T follicular helper cell (primary cell): ENCODE measurements around the gene NDUFA1.
A peak's percentile ranks its signal among the peaks of the same experiment; 100 is the strongest.
"Not testable (repeated sequence)": the region's sequence is repeated elsewhere in the genome, so short reads cannot be mapped to it uniquely, and the experiment has no call there.

Experiments
- DNase-seq: peaks from one replicate; pipeline ENCODE4 v3.0.0-alpha.2; 2020; ENCODE audit warnings: low read depth
- total RNA-seq, 2 experiments: gene quantifications; one replicate each; lab custom pipeline; 2026; lab: John Stamatoyannopoulos, UW

The NDUFA1 gene
- 51.0 to 64.0 reads per million in 2 experiments for total RNA-seq

DNA sequence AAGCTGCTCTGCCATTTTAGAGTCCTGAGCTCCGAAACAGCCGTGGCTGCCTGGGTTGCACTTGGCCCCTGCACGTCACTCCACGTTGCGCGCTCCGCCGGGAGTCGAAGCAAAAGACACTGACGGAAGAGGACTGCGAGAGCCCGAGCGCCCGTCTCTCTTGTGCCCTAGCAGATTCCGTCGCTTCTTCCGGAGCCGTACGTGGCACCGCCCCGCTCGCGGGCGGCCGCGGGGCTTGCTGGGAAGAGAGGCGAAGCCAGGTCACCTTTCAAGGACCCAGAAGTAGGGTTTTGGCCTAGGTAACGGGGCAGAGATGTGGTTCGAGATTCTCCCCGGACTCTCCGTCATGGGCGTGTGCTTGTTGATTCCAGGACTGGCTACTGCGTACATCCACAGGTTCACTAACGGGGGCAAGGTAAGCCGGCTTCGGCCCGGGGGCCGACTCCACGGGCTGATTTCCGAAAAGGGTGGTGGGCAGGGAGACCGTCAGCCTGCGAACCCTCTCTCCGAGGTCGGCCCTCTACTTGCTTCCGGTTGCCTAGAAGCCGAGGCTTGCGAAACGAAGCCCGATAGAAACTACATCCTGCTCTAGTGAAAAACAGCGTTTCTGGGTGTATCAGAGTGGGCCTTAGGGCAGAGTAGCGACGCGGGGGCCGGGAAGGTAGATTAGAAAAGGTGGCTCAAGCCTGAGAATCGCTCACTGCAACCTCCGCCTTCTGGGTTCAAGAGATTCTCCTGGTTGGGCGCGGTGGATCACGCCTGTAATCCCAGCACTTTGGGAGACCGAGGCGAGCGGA lies at the start of gene NDUFA1, which contains the start of gene RNF113A:
Gene NDUFA1, plus strand, starts transcription at position 234 of the 797 bp plus-strand sequence. Its CDS starts 80 bp downstream, at position 314.
Gene RNF113A, minus strand, starts transcription at position 135 of the 797 bp plus-strand sequence. Its CDS starts 120 bp downstream, at position 15.
- DNase-seq = peak; percentile 77

GRCh38 chrX:119824221-119824620 lies 47.4 kb upstream of the NDUFA1 start:
- not testable (repeated sequence) for DNase-seq

GRCh38 chrX:119826399-119826959 lies 45.2 kb upstream of the NDUFA1 start:
- no peak for DNase-seq

- no peak for DNase-seq
Measured at GRCh38 chrX:119828446-119828845, 43.2 kb upstream of the NDUFA1 start.

DNA sequence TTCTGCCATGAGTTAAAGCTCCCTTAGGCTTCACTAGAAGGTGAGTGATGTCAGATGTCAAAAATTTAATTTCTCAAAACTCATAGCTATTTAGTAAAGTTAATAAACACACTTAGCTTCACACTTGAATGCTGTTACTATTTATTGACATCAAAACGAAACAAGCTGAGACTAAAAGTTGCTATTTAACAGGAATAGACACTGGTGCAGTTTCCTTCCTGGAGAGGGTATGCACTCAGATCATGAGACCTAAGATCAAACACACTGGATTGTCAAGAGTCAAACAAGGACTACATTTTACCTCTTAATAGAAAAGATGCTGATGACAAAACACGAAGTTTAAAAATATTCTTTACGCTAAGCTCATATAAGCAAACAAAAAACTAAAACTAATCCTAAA lies 37.7 kb upstream of the NDUFA1 start:
- no peak for DNase-seq

DNA sequence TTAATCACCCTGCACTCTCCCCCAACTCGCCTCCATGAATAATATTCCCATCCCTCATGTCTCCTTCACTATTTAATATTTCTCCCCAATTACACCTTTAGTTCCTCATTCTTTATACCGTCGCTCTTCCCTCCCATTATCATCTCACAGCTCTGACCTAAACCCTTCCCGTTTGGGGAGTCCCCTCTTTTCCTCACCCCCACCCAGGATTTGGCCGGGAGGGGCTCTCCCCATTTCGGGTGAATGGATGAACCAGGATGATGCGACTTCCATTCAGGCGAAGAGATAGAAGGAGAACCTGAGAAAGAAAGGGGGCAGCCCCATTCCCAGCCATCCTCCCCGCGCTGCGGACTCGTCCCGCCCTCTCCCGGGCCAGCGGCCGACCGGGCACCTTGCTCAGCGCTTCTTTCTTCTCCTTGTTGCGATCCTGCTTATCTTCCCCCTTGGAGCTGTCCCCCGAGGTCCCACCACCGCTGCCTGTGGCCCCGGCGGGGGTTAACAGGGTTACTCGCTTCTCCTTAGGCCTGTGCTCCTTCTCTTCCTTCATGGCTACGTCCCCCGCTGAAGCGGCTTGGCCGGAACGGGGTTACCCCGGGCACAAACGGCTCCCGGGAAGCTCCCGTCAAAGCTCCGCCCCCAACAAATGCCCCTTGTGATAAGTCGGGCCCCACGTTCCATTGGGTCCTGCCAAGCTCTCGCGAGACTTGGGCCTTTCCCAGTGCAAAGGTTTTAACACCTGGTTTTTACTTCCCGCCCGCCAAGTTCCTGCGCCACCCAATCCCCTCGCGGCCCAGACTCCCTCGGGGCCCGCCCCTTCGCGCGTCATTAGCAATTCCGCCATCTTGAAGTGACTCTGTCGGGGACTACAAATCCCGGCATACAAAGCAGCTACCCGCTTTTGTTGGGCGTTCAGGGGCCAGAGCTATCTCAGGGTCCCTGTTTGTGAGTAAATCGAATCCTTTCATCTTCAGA lies 19.0 kb upstream of the NDUFA1 start, which contains the start of gene UPF3B:
Gene UPF3B, minus strand, starts transcription at position 582 of the 972 bp plus-strand sequence. Its CDS starts 35 bp downstream, at position 547.
- peak; percentile 92 for DNase-seq

- no peak for DNase-seq
Measured at GRCh38 chrX:119853444-119853843, 18.2 kb upstream of the NDUFA1 start.

DNA sequence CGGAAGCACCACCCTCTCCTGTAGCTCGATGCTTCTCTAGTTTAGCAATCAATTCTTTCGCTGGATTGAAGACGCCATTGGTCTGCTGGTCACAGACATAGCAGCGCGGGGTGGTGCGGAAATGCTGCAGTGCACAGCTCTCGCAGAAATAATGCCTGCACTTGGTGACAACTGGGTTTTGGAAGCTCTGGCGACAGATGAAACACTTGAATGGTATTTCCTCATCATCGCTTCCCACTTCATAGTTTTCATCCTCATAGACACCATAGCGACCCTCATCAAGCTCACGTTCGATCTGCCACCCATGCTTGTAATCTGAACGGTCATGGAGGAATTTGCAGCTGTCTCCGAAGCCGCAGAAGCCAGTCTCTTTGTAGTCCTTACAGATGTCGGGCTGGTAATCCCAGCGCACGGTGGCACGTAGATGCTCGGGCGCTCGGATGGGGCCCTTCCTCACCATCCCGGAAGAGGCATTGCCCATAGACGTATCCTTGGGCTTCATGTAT lies 953 bp upstream of the NDUFA1 start:
- peak; percentile 9 for DNase-seq

DNA sequence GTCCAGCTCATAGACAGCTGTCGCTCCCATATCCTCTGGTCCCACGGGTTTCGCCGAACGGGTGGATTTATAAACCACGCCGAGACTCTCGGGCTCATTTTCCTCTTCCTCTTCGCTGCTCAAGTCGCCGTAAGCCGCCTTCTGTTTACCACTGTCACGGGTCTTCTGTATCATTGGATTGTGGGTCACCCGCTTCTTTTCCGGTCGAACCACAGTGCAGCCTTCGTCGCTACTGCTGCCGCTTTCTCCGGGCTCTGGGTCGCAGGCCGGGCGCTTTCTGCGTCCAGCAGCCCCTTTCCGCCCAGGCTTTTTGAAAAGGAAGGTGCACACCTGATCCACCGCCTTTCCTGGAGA lies 410 bp upstream of the NDUFA1 start:
- peak; percentile 7 for DNase-seq

- DNase-seq = no peak
Measured at GRCh38 chrX:119878740-119879139, 7.1 kb downstream of the NDUFA1 start.

DNA sequence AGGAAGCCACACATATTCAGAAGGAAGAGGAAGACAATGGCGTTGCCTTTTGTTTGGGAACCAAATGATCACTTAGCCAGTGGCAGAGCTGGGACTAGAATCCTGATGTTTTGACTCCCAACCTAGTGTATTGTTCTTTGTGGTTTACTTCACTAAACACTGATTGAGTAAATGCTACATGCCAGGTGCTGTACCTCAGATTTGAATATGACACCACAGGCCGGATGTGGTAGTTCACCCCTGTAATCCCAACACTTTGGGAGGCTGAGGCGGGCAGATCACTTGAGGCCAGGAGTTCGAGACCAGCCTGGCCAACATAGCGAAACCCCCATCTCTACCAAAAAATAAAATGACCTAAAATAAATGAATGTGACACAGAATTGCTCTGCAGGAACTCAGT lies 8.4 kb downstream of the NDUFA1 start:
- no peak for DNase-seq

DNA sequence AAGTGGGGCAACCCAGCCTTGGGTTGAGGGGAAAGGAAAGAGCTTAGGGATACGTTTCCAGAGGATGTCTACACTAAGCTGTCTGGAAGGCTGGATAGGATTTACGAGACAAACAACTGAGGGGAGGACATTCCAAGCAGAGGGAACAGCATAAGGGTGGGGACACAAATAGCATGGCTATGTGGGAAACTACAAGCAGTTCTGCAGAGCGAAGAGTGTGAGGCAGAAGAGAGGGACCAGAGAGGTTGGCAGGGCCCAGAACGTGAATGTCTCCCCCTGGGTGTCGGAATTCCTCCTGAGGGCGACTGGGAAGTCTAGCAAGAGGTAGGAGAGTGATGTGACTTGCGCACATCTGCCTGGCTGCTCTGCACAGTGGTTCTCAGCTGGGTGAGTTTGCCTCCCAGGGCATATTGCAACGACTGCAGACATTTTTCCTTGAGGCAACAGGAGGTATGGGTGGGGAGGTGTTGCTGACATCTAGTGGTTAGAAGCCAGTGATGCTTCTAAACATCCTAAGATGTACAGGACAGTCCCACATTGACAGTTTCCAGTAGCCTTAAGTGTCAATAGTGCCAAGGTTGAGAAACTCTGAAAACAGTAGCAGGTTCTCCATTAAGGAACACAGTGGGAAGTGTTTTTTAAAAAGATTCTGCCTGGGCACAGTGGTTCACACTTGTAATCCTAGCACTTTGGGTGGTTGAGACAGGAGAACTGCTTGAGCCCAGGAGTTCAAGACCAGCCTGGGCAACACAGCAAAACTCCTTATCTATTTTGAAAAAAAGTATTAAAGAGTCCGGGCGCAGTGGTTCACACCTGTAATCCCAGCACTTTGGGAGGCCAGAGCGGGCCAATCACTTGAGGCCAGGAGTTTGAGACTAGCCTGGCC lies 9.2 kb downstream of the NDUFA1 start:
- DNase-seq = no peak

DNA sequence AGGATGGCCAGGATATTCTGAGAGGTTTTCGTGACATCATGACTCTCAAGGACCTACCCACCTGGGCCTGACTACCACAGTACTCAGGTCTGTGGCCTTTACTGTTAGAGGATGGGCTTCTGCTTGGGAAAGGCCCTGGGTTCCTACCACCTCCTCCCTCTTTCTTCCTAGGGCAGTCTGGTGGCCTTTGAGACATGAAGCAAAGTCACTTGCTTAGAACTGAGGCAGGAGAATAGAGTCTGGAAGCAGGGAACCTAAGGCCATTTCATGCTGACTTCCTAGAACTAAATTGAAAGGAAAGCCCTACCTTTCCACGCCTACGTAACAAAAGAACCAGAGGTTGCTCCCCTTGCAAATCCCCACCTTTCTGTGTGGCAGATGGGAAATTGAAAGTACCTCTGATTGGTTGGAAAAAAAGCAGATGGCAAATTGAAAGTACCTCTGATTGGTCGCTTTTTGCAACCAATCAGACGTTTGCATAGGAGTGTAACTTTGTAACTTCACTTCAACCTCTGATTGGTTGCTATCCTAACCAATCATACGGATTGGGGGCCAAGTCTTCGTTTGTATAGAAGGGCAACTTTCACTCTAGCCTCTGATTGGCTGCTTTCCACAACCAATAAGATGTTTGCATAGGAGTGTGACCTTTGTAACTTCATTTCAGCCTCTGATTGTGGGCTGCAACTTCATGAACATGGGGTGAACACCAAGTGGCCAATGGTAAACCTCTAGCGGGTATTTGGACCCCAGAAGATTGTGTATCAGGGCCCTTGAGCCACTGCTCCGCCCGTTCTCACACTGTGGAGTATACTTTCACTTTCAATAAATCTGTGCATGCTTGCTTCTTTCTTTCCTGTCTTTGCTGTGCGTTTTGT lies 14.2 kb downstream of the NDUFA1 start:
- DNase-seq = no peak

DNA sequence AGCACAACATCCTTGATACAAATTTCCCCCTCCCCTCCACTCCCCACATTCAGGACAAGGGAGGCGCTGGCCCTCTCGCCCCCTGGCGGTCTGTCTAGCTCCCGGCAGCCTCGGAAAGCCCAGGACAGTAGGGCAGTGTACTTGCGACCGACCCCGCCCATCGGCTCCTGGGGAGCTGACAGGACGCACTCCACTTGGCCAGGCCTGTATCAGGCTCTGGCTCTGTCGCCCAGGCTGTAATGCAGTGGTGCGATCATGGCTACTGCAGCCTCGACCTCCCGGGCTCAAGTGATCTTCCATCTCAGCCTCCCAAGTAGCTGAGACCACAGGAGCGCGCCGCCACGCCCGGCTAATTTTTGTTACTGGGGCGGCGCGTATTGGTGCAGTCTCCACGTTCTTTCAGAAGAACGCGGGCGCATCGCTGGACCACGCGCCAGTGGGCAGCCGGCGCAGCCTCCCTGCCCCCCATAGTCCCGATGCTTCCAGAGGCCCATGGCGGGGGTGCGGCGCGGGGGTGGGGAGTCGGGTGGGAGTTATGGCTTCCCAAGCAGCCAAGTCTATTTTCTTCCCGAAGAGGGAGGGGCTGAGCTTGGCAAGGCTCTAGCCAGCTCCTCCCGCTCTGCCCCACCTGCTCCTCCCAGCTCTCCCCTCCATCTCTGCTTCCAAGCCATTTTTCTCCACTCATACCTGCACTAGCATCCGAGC lies 16.2 kb downstream of the NDUFA1 start:
- DNase-seq = peak; percentile 27

DNA sequence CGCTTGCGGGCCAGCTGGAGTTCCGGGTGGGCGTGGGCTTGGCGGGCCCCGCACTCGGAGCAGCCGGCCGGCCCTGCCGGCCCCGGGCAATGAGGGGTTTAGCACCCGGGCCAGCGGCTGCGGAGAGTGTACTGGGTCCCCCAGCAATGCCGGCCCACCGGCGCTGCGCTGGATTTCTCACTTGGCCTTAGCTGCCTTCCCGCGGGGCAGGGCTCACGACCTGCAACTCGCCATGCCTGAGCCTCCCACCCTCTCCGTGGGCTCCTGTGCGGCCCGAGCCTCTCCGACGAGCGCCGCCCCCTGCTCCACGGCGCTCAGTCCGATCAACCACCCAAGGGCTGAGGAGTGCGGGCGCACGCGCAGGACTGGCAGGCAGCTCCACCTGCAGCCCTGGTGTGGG lies 19.0 kb downstream of the NDUFA1 start:
- not testable (repeated sequence) for DNase-seq

- DNase-seq = not testable (repeated sequence)
Measured at GRCh38 chrX:119891961-119892692, 20.5 kb downstream of the NDUFA1 start.

DNA sequence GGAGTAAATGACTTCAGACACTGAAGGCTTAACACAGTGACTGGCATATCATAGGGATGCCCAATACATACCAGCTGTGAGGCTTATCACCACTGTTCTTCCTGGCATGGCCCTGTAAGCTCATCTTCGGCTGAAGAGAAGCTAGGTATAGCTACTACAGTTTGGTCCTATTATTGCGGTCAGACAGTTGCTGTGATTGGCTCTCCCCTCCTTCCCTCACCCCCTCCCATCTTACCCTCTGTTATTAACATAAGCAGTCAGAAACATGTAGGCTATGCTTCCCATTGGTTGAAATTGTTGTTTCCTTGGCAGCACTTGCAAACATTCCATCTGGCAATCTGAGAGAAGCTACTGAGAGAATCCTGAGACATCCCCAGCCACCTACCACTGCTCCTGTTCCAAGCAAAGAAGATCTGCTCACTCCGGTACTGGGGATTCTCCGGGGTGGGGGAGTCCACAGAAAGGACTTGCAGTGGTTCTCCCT lies 24.3 kb downstream of the NDUFA1 start, which contains the start of gene AKAP14:
Gene AKAP14, plus strand, starts transcription at position 51 of the 484 bp plus-strand sequence. CDS start 7,331 bp downstream, outside the sequence.
- no peak for DNase-seq

GRCh38 chrX:119899125-119899524 lies 27.5 kb downstream of the NDUFA1 start:
- no peak for DNase-seq
